ENCODE results near the gene CELF2.

Gene CELF2

GRCh38 chr10:11275651-11276050, 258.0 kb downstream of the CELF2 start:
- Histone ChIP-seq H3K4me3 (ENCODE audit: low read length) (no peak overlapping the region), H3K36me3 (ENCODE audit: control insufficient read depth, insufficient read depth, low read length) (peaks cover 13% of the 10 kb centered on the region), H3K27me3 (ENCODE audit: control insufficient read depth, insufficient read depth, low read length) (no peaks in the 10 kb centered on the region), H3K9ac (ENCODE audit: low read length) (no peak overlapping the region), H3K27ac (ENCODE audit: low read depth, low read length) (no peak overlapping the region), H3K4me1 (ENCODE audit: control insufficient read depth, insufficient read depth, low read length) (no peaks in the 10 kb centered on the region)

GRCh38 chr10:11276449-11276990, 258.8 kb downstream of the CELF2 start:
- H3K4me3 ChIP-seq (ENCODE audit: low read length) = no peak overlapping the region
- H3K36me3 ChIP-seq (ENCODE audit: control insufficient read depth, insufficient read depth, low read length) = peaks cover 13% of the 10 kb centered on the region
- H3K27me3 ChIP-seq (ENCODE audit: control insufficient read depth, insufficient read depth, low read length) = no peaks in the 10 kb centered on the region
- H3K27ac ChIP-seq (ENCODE audit: low read depth, low read length) = no peak overlapping the region
- H3K4me1 ChIP-seq (ENCODE audit: control insufficient read depth, insufficient read depth, low read length) = no peaks in the 10 kb centered on the region
- H3K9ac ChIP-seq (ENCODE audit: low read length) = no peak overlapping the region

- Histone ChIP-seq H3K27me3 (ENCODE audit: control insufficient read depth, insufficient read depth, low read length) (no peaks in the 10 kb centered on the region), H3K4me1 (ENCODE audit: control insufficient read depth, insufficient read depth, low read length) (no peaks in the 10 kb centered on the region), H3K27ac (ENCODE audit: low read depth, low read length) (no peak overlapping the region), H3K4me3 (ENCODE audit: low read length) (no peak overlapping the region), H3K9ac (ENCODE audit: low read length) (no peak overlapping the region), H3K36me3 (ENCODE audit: control insufficient read depth, insufficient read depth, low read length) (peaks cover 8% of the 10 kb centered on the region)
These were observed 261.6 kb downstream of the CELF2 start for GRCh38 chr10:11279314-11279713.

- no peak overlapping the region for H3K27ac ChIP-seq (ENCODE audit: low read depth, low read length)
- H3K36me3 ChIP-seq (ENCODE audit: control insufficient read depth, insufficient read depth, low read length) = peaks cover 8% of the 10 kb centered on the region
- no peaks in the 10 kb centered on the region for H3K27me3 ChIP-seq (ENCODE audit: control insufficient read depth, insufficient read depth, low read length)
These were observed 262.7 kb downstream of the CELF2 start for GRCh38 chr10:11280187-11280932.

GRCh38 chr10:11282156-11282555, 264.5 kb downstream of the CELF2 start:
- H3K36me3 ChIP-seq (ENCODE audit: control insufficient read depth, insufficient read depth, low read length) = peaks cover 6% of the 10 kb centered on the region
- H3K4me1 ChIP-seq (ENCODE audit: control insufficient read depth, insufficient read depth, low read length) = no peaks in the 10 kb centered on the region
- H3K27me3 ChIP-seq (ENCODE audit: control insufficient read depth, insufficient read depth, low read length) = no peaks in the 10 kb centered on the region
- H3K27ac ChIP-seq (ENCODE audit: low read depth, low read length) = no peak overlapping the region
- no peak overlapping the region for H3K9ac ChIP-seq (ENCODE audit: low read length)
- no peak overlapping the region for H3K4me3 ChIP-seq (ENCODE audit: low read length)

More at GRCh38 chr10:11280187-11280932, 262.7 kb downstream of the CELF2 start:
- no peak overlapping the region for H3K9ac ChIP-seq (ENCODE audit: low read length)
- no peak overlapping the region for H3K4me3 ChIP-seq (ENCODE audit: low read length)
- no peaks in the 10 kb centered on the region for H3K4me1 ChIP-seq (ENCODE audit: control insufficient read depth, insufficient read depth, low read length)

- Histone ChIP-seq H3K4me3 (ENCODE audit: low read length) (no peak overlapping the region), H3K27me3 (ENCODE audit: control insufficient read depth, insufficient read depth, low read length) (no peaks in the 10 kb centered on the region), H3K36me3 (ENCODE audit: control insufficient read depth, insufficient read depth, low read length) (peaks cover 6% of the 10 kb centered on the region), H3K4me1 (ENCODE audit: control insufficient read depth, insufficient read depth, low read length) (no peaks in the 10 kb centered on the region), H3K9ac (ENCODE audit: low read length) (no peak overlapping the region), H3K27ac (ENCODE audit: low read depth, low read length) (no peak overlapping the region)
These were observed 265.0 kb downstream of the CELF2 start for GRCh38 chr10:11282661-11283060.

GRCh38 chr10:11284291-11285085, 266.8 kb downstream of the CELF2 start:
- Histone ChIP-seq H3K27ac (ENCODE audit: low read depth, low read length) (no peak overlapping the region), H3K36me3 (ENCODE audit: control insufficient read depth, insufficient read depth, low read length) (peaks cover 17% of the 10 kb centered on the region), H3K4me3 (ENCODE audit: low read length) (no peak overlapping the region), H3K4me1 (ENCODE audit: control insufficient read depth, insufficient read depth, low read length) (no peaks in the 10 kb centered on the region), H3K9ac (ENCODE audit: low read length) (no peak overlapping the region), H3K27me3 (ENCODE audit: control insufficient read depth, insufficient read depth, low read length) (no peaks in the 10 kb centered on the region)

- Histone ChIP-seq H3K4me1 (ENCODE audit: control insufficient read depth, insufficient read depth, low read length) (no peaks in the 10 kb centered on the region), H3K27me3 (ENCODE audit: control insufficient read depth, insufficient read depth, low read length) (no peaks in the 10 kb centered on the region), H3K4me3 (ENCODE audit: low read length) (no peak overlapping the region), H3K27ac (ENCODE audit: low read depth, low read length) (no peak overlapping the region), H3K9ac (ENCODE audit: low read length) (no peak overlapping the region), H3K36me3 (ENCODE audit: control insufficient read depth, insufficient read depth, low read length) (peaks cover 20% of the 10 kb centered on the region)
These were observed 267.5 kb downstream of the CELF2 start for GRCh38 chr10:11285171-11285570.

GRCh38 chr10:11286261-11286852, 268.7 kb downstream of the CELF2 start:
- Histone ChIP-seq H3K9ac (ENCODE audit: low read length) (no peak overlapping the region), H3K27ac (ENCODE audit: low read depth, low read length) (no peak overlapping the region), H3K4me1 (ENCODE audit: control insufficient read depth, insufficient read depth, low read length) (no peaks in the 10 kb centered on the region), H3K4me3 (ENCODE audit: low read length) (no peak overlapping the region), H3K36me3 (ENCODE audit: control insufficient read depth, insufficient read depth, low read length) (peaks cover 19% of the 10 kb centered on the region), H3K27me3 (ENCODE audit: control insufficient read depth, insufficient read depth, low read length) (no peaks in the 10 kb centered on the region)

- no peaks in the 10 kb centered on the region for H3K4me1 ChIP-seq (ENCODE audit: control insufficient read depth, insufficient read depth, low read length)
- H3K27me3 ChIP-seq (ENCODE audit: control insufficient read depth, insufficient read depth, low read length) = no peaks in the 10 kb centered on the region
- no peak overlapping the region for H3K27ac ChIP-seq (ENCODE audit: low read depth, low read length)
- H3K36me3 ChIP-seq (ENCODE audit: control insufficient read depth, insufficient read depth, low read length) = peaks cover 16% of the 10 kb centered on the region
- no peak overlapping the region for H3K4me3 ChIP-seq (ENCODE audit: low read length)
- no peak overlapping the region for H3K9ac ChIP-seq (ENCODE audit: low read length)
These were observed 270.6 kb downstream of the CELF2 start for GRCh38 chr10:11288302-11288701.

GRCh38 chr10:11290156-11290890, 272.7 kb downstream of the CELF2 start:
- H3K36me3 ChIP-seq (ENCODE audit: control insufficient read depth, insufficient read depth, low read length) = peaks cover 21% of the 10 kb centered on the region
- no peak overlapping the region for H3K27ac ChIP-seq (ENCODE audit: low read depth, low read length)
- H3K4me3 ChIP-seq (ENCODE audit: low read length) = no peak overlapping the region
- H3K4me1 ChIP-seq (ENCODE audit: control insufficient read depth, insufficient read depth, low read length) = no peaks in the 10 kb centered on the region
- H3K9ac ChIP-seq (ENCODE audit: low read length) = no peak overlapping the region
- no peaks in the 10 kb centered on the region for H3K27me3 ChIP-seq (ENCODE audit: control insufficient read depth, insufficient read depth, low read length)

All from rectal smooth muscle tissue (tissue), 1 donor.